HUES6 (cell line): ENCODE results near the gene TNFRSF14.
A peak's percentile ranks its signal among the peaks of the same experiment; 100 is the strongest.

Experiments
- H3K27ac ChIP-seq: 2 replicates; pipeline ENCODE4 v1.7.0; 2013; ENCODE audit warnings: low read depth, mild to moderate bottlenecking, low read length, inconsistent platforms
- H3K27me3 ChIP-seq: 2 replicates; pipeline ENCODE4 v1.6.1; 2013; ENCODE audit warnings: low read length; ENCODE audit not compliant: control insufficient read depth, insufficient read depth
- H3K36me3 ChIP-seq: 2 replicates; pipeline ENCODE4 v1.6.1; 2013; ENCODE audit warnings: low read length; ENCODE audit not compliant: control insufficient read depth, insufficient read depth
- H3K4me1 ChIP-seq: 2 replicates; pipeline ENCODE4 v1.6.1; 2013; ENCODE audit warnings: low read length; ENCODE audit not compliant: control insufficient read depth, insufficient read depth
- H3K4me3 ChIP-seq: 2 replicates; pipeline ENCODE4 v1.5.1; 2013; ENCODE audit warnings: low read depth, low read length
- H3K9ac ChIP-seq: one replicate; pipeline ENCODE4 v1.6.1; 2013; ENCODE audit warnings: mild to moderate bottlenecking, low read length
- H3K9me3 ChIP-seq: 2 replicates; pipeline ENCODE4 v1.6.1; 2013; ENCODE audit warnings: low read depth, low read length; ENCODE audit not compliant: control insufficient read depth, insufficient read depth

Gene TNFRSF14

GRCh38 chr1:2556678-2557481, 709 bp downstream of the TNFRSF14 start:
- no peaks in the 10 kb centered on the region for H3K36me3 ChIP-seq
- H3K4me3 ChIP-seq, result no peak overlapping the region

GRCh38 chr1:2557482-2558400, 1.6 kb downstream of the TNFRSF14 start:
- Histone ChIP-seq H3K36me3 (no peaks in the 10 kb centered on the region), H3K27ac (no peak overlapping the region), H3K4me1 (peaks cover 10% of the 10 kb centered on the region), H3K4me3 (no peak overlapping the region), H3K9ac (no peak overlapping the region), H3K9me3 (no peaks in the 10 kb centered on the region), H3K27me3 (no peaks in the 10 kb centered on the region)

More at GRCh38 chr1:2556678-2557481, 709 bp downstream of the TNFRSF14 start:
- Histone ChIP-seq H3K9ac (no peak overlapping the region), H3K4me1 (peaks cover 10% of the 10 kb centered on the region), H3K27ac (0 out of 2 replicates have a peak overlapping the region, but pooled peaks have one; percentile 14), H3K27me3 (no peaks in the 10 kb centered on the region), H3K9me3 (no peaks in the 10 kb centered on the region)

- H3K27me3 ChIP-seq, result no peaks in the 10 kb centered on the region
- H3K9ac ChIP-seq, result no peak overlapping the region
- H3K4me3 ChIP-seq, result no peak overlapping the region
- H3K27ac ChIP-seq, result no peak overlapping the region
- H3K4me1 ChIP-seq, result peaks cover 10% of the 10 kb centered on the region
- H3K9me3 ChIP-seq, result no peaks in the 10 kb centered on the region
- H3K36me3 ChIP-seq, result no peaks in the 10 kb centered on the region
Measured at GRCh38 chr1:2558420-2558819, 2.2 kb downstream of the TNFRSF14 start.

GRCh38 chr1:2558861-2559260, 2.7 kb downstream of the TNFRSF14 start:
- no peaks in the 10 kb centered on the region for H3K36me3 ChIP-seq
- no peaks in the 10 kb centered on the region for H3K9me3 ChIP-seq
- peaks cover 10% of the 10 kb centered on the region for H3K4me1 ChIP-seq
- H3K9ac ChIP-seq, result no peak overlapping the region
- H3K4me3 ChIP-seq, result no peak overlapping the region
- no peak overlapping the region for H3K27ac ChIP-seq
- no peaks in the 10 kb centered on the region for H3K27me3 ChIP-seq

GRCh38 chr1:2559509-2560298, 3.5 kb downstream of the TNFRSF14 start:
- peaks cover 10% of the 10 kb centered on the region for H3K4me1 ChIP-seq
- H3K36me3 ChIP-seq, result no peaks in the 10 kb centered on the region
- H3K9me3 ChIP-seq, result no peaks in the 10 kb centered on the region
- H3K27ac ChIP-seq, result no peak overlapping the region
- H3K9ac ChIP-seq, result no peak overlapping the region
- H3K4me3 ChIP-seq, result no peak overlapping the region
- H3K27me3 ChIP-seq, result no peaks in the 10 kb centered on the region

- Histone ChIP-seq H3K4me1 (peaks cover 10% of the 10 kb centered on the region), H3K4me3 (no peak overlapping the region), H3K27me3 (no peaks in the 10 kb centered on the region), H3K27ac (no peak overlapping the region), H3K36me3 (no peaks in the 10 kb centered on the region), H3K9ac (no peak overlapping the region), H3K9me3 (no peaks in the 10 kb centered on the region)
Measured at GRCh38 chr1:2560299-2561073, 4.3 kb downstream of the TNFRSF14 start.

- Histone ChIP-seq H3K9me3 (no peaks in the 10 kb centered on the region), H3K36me3 (no peaks in the 10 kb centered on the region), H3K4me1 (peaks cover 4% of the 10 kb centered on the region), H3K27ac (no peak overlapping the region), H3K4me3 (no peak overlapping the region), H3K27me3 (no peaks in the 10 kb centered on the region), H3K9ac (no peak overlapping the region)
Measured at GRCh38 chr1:2561446-2561845, 5.3 kb downstream of the TNFRSF14 start.

GRCh38 chr1:2561898-2562895, 6.0 kb downstream of the TNFRSF14 start:
- Histone ChIP-seq H3K4me1 (no peaks in the 10 kb centered on the region; the same call in 1 of the 2 replicates), H3K9ac (no peak overlapping the region), H3K27me3 (no peaks in the 10 kb centered on the region), H3K9me3 (no peaks in the 10 kb centered on the region), H3K4me3 (no peak overlapping the region), H3K36me3 (no peaks in the 10 kb centered on the region), H3K27ac (no peak overlapping the region)

- H3K9me3 ChIP-seq, result no peaks in the 10 kb centered on the region
- H3K4me1 ChIP-seq, result no peaks in the 10 kb centered on the region; the same call in 1 of the 2 replicates
- no peak overlapping the region for H3K4me3 ChIP-seq
- no peaks in the 10 kb centered on the region for H3K36me3 ChIP-seq
- H3K27ac ChIP-seq, result no peak overlapping the region
- no peaks in the 10 kb centered on the region for H3K27me3 ChIP-seq
- no peak overlapping the region for H3K9ac ChIP-seq
Measured at GRCh38 chr1:2563205-2563604, 7.0 kb downstream of the TNFRSF14 start.
